CD4-positive, alpha-beta T cell treated with Interleukin-15 for 4 hours (primary cell): Measurements from ENCODE around the gene NSUN7.
"Not testable (repeated sequence)": the region's sequence is repeated elsewhere in the genome, so short reads cannot be mapped to it uniquely, and the experiment has no call there.

ENCODE experiments used
- DNase-seq: peaks from one replicate; pipeline ENCODE4 v3.0.0-alpha.2; 2020; ENCODE audit warnings: low spot score

Gene NSUN7, protein sequence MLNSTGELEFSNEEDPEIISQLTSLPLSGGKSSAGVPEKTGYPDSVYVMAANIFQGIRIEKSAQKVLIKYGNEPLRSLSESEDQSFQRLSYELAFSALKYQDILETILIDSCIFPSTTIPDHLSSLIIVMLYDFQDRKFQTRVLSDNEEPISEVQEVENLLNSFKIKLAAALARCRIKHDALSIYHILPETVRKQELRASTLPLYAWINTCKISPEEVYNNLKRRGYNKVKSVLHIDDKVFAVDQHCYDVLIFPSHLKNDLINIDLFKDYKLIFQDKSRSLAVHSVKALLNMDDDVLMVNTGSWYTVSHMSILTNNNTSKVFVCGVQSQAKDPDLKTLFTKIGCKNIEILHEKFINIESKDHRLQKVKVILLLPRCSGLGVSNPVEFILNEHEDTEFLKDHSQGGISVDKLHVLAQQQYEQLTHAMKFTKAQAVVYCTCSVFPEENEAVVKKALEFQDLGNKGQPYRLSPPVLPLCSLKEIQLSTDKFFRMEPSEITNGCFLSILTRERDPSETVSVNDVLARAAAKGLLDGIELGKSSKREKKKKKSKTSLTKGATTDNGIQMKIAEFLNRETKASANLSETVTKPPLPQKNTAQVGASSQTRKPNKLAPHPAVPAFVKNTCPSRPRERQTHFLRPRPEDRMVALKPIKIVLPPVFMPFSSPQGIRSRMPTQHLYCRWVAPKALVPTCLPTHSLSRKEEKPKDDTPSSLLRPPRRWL

DNA sequence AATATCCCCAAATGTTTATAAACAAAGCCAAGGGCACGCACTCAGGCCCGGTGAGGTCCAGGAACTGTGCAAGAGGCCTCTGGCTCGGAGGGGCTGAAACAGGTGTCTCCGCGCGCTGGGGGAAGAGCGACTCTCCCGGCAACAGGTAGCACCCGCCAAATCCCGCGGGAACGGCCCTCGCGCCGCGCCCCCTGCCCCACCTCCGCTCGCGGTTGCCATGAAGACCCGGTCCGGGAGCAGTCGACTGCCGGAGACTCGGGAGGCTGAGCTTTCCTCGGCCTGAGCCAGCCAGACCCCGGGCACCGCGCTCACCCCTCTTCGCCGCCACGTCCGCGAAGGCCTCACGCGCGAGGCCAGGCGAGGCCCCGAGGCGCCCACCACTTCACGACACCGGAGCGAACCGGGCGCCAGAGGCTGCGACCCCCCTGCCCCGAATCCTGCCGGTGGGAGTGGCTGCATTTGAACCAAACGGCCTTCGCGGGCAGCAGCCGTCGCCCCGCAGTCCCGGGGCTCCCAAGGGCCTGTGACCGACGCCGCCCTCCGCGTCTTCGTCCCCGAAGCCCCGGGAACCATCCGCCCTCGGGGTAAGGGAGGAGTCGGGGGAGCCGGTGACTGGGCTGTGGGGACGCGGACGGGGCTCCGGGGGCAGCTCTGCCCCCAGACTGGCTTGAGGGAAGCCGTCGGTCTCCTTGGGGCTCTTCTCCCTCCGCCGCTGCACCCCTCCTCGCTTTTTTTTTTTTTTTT, at the start of gene NSUN7:
TSS of gene NSUN7 (plus strand) at position 239 of the 744 bp plus-strand sequence. CDS start 739 bp downstream, outside the sequence.
- no peak for DNase-seq

DNA sequence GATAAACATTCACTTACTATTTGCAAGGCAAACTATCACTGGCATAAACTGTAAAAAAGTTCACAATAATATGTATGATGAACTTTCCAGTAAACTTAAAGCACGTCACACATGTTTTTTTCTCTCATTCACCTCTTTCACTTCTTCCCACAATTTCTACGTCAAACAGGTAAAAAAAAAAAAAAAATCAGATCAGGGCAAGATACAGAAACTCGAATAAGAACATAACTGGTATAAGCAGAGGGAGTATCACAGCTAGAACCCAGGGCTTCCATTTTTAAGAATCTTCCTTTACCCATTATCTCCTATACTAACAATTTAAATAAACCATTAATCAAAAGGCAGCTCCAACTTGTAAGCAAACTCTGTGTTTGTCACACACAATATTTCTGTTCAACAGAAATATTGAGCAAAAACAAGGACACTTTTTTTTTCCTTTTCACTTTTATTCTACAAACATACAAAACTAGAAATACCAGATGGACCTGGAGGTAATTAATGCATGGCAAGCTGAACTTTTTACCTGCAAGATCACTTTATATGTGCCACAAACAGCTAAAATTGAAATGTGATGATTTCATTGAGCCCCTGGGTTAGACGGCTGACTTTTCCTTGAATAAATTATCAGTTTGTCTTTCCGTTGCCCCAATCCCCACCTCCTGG, 47.5 kb upstream of the NSUN7 start:
- no peak for DNase-seq

DNA sequence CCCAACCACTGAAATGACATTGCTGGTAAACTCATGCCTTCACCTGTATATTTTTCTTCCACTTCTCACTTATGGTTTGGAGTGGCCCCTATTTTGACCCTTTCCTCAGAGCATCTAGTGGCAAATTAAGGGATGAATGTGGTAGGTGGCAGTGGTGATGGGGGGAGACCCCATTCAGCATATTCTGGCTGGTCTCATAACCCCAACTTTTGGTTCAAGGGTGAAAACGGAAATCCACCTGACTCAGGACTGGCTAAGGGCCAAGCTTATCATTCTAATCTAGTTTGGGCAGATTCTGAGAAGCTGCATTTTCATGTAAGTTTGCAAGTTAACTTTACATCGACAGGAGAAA, 47.0 kb upstream of the NSUN7 start:
- no peak for DNase-seq

DNA sequence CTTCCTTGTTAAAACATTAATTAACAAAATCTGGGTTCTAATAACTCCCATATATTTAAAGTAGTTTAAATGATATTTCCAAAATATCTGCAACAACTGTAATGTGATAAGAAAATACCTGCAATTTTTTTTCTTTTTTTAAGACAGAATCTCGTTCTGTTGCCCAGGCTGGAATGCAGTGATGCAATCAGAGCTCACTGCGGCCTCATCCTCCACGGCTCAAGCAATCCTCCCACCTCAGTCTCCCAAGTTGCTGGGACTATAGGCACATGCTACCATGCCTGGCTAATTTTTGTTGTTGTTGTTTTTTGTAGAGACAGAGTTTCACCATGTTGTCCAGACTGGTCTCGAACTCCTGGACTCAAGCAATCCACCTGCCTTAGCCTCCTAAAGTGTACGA, 45.7 kb upstream of the NSUN7 start:
- DNase-seq, result no peak

DNA sequence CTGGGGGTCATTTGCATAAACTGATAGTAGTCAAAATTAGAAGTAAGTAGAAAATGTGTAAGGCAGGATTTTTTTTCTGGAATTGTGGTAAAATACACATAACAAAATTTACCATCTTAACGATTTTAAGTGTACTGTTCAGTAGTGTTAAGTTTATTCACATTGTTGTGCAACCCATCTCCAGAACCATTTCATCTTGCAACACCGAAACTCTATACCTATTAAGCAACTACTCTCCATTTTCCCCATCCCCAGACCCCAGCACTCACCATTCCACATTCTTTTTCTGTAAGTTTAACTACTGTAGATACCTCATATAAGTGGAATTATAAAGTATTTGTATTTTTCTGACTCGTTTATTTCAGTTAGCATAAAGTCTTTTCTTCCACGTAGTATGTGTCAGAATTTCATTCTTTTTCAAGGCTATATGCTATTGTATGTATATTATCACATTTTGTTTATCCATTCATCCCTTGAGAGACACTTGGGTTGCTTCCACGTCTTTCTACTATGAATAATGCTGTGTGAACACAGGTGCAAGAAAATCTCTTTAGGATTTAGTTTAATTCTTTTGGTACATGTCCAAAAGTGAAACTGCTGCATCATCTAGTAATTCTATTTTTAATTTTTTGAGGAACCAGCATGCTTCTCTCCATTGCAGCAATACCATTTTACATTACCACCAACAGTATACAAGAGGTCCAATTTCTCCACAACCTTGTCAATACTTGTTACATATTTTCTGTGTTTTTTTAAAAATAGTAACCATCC, 39.1 kb upstream of the NSUN7 start:
- no peak for DNase-seq

DNA sequence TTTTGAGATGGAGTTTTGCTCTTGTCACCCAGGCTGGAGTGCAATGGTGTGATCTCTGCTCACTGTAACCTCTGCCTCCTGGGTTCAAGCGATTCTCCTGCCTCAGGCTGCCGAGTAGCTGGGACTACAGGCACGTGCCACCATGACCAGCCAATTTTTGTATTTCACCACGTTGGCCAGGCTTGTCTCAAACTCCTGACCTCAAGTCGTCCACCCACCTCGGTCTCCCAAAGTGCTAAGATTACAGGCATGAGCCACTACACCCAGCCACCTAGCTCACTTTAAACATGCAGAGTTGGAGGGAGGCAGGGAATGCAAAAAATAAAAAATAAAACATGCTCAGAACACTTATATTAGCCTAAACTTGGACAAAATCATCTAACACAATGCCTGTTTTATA, 36.8 kb upstream of the NSUN7 start:
- DNase-seq, result not testable (repeated sequence)

DNA sequence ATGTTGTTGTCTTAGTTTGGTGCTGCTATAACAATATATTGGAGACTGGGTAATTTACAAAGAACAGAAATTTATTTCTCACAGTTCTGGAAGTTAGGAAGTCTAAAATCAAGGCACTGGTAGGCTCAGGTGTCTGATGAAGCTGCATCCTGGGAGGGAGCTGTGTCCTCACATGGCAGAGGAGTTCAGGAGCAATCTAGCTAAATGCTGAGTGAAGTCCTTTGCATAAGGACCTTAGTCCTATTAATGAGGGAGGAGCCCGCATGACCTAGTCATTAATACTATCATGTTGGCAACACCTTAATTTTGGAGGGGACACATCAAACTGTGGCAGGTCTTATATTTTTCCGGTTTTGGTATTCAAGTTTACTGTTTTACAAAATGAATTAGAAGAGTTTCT, 36.0 kb upstream of the NSUN7 start:
- DNase-seq, result no peak

DNA sequence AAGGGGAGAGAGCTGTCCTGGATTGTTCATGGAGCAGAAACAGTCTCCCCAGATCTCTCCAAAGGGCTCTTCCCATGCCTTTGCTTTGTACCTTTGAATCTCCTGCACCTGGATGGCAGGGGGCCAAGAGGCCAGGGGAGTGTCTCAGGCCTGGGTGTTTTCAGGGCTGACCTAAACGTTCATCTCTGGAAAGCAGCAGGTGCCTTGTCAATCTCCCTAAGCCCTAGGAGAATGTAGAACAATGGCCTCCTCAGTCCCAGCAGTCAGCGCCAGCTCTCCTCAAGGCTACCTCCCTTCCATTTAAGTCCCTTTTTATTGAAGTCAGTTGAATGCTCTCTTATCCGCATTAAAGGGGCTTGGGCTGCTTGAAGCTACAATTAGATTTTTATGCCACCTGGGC, 31.2 kb upstream of the NSUN7 start:
- no peak for DNase-seq

DNA sequence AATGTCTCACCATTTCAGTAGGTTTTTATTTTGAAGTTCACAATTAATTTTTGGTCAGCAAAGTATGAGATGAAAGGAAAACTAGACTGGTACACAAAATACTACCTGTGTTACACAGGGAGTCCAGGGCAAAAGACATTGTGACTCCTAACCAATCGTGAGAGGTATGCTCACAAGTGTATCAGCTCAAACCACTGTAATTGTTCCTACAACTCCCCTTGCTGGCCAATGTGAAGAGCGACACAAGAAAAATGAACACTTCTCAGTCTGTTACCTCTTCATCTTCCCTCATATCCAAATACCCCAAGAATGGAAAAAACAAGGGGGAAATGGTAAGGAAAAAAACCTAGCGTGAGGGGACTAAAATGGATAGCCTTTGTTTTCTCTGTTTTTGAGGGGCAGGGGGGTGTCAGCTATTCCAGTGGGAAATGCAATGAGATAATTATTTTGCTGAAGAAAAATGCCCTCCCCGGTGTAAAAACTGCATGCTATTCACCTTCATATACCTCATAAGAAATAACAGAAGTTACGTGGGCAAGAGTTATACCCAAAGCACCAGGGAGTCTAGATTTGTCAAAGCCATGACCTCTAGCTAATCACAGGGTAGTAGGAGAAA, 30.6 kb upstream of the NSUN7 start:
- no peak for DNase-seq

DNA sequence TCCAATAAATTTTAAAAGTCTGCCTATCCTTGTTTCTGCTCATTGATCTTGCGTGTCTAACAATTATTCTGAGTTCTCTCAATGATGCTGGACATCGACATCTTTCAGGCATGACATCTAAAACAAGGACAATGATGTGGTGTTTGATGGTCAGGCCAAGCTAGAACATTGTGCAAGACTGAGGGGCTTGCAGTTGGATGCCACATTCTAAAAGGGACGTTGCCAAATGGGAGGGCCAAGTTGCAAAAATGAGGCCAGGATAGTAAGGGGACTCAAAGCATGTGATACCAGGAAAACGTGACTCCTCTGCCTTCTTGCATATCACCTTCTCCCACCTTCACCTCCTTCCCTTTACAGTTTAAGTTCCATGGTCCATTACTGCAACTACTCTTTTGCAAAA, 29.4 kb upstream of the NSUN7 start:
- no peak for DNase-seq

DNA sequence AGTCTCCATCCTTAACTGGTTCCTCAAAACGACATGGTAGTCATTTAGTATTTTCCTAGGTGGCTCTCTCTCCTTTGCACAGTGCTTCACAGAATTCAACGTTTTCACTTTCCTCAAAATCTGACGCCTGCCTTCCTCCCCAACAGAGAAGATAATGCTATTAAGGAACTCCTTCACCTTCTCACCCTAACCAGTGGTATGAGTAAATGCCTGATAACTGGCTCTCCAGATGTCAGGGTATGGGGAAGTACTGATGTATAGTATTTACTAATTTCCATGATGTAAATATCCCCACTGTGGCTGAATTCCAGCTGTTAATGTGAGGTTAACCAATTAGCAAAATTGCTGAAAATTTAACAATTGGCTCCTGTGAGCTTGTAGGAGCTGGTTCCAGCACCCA, 28.8 kb upstream of the NSUN7 start:
- no peak for DNase-seq

DNA sequence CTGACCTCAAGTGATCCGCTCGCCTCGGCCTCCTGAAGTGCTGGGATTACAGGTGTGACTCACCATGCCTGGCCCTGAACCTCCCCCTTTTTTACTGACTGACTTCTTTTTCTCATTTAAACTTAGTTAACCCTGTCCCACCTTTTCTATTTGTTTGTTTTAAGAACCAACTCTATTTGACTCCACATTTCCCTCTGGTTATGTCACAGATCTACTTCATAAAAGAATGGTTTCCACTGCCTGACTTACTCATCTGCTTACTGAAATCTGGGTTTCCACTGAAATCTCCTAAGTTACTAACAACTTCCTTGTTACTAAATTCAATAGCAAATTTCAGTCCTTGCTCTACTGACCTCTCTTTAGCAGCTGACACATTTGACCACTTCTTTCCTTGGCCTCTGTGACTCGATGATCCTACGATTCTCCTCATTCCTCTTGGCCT, 28.0 kb upstream of the NSUN7 start:
- no peak for DNase-seq

DNA sequence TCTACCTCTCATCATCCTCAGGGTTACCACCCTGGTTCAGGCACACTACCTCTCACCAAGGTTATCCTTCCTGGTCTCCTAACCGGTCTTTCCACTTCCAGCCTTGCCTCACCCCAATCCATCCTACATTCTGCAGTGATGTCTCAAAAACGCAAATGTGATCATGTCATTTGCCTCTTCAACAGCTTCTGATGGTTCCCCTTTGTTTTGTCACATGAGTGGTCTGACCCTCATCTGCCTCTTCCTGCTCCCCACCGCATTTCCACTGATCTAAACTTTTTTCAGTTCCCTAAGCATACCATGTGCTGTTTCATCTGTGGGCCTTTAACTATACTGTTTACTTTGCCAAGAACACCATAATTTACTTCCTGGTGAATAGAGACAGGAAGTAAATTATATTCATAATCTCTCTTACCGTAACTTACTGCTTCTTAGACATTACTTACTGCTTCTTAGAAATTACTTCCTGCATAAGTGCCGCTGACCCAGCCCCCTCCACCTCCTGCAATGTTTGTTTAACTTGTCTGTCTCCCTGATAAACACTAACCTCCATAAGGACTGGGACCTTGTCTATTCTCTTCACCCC, 27.1 kb upstream of the NSUN7 start:
- peak; percentile 10 for DNase-seq

DNA sequence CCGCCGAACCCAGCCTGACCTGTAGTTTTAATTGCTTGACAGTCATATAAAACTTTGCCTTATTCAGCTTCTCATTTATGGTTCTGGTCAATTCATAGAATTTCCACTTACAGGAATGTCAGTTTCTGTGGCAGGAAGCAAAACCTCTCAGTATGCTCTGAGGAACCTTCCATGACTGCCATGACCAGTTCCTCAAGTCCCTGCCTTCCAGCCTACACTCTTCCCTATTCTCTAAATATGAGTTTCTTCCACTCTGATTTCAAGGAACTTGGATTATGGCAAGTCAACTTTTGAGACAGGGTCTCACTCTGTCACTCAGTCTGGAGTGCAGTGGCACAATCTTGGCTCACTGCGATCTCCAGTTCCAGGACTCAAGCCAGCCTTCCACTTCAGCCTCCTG, 26.0 kb upstream of the NSUN7 start:
- no peak for DNase-seq

DNA sequence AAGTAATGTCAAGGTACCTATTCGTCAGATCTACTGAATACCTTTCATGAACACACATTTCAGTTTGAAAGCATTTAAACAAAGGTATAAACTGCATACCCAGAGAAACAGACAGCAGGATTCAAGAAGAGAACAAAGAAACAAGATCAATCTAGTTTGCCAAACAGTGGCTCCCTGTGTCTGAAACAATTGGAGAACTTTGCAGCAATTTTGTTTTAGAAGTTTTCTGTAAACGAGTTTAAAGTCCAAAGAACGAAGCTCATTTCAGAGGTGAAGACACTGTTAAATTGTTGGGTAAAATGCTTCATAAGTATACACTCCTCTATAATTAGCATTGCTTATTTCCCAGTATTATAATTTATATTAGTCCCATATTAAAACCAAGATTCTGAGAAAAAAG, 21.4 kb upstream of the NSUN7 start:
- no peak for DNase-seq

DNA sequence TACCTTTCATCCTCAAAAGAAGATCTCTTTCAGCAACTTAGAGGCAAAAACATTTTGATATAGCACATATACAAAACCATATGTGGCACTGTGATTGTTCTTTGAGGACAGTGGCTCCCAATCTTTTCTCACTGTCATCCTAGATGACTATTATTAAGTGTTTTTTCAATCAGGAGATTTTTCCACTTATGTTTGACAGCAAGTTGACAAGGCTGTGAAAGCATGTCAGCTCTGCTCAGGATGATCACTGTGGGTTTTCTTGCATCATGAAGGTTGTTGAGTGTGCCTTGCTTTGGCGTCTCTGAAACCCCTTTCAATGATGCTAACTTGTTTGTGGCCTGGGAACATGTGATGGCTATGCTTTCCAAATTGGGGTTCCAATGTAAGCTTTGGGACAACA, 20.2 kb upstream of the NSUN7 start:
- no peak for DNase-seq

DNA sequence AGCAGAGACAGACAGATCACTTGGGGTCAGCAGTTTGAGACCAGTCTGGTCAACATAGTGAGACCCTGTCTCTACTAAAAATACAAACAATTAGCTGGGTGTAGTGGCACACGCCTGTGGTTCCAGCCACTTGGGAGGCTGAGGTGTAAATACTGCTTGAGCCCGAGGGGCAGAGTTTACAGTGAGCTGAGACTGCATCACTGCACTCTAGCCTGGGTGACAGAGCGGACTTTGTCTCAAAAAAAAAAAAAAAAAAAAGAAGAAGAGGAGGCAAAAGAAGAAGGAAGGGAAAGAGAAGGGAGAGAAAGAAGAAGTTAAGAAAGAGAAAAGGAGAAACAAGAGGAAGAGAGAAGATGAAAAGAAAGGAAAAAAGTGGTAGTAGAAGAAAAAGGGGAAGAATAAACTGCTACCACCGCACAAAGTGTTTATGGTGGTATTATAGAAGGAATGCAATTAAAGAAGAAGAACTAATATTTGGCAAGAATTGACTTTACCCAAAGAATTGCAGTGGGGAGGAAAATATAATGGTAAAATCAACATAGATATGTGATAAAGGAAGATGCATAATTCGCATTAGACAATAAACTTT, 19.6 kb upstream of the NSUN7 start:
- DNase-seq, result no peak

DNA sequence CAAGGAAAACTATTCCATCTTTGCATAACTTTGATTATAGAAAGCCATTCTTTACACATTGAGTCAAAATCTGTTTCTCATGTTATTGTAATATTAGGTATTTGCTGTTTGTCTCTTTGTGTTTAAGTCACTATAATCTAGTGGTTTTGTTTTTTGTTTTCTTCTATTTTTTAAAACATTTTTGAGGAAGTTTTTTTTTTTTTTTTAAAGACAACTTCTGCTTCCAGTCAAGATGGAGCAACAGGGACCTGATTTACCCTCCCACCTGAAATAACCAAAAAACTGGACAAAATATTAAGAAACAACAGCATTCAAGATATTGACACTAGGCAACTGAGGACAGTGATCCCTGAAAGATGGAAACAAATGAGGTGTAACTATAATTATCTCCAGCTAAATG, 18.4 kb upstream of the NSUN7 start:
- DNase-seq, result no peak

DNA sequence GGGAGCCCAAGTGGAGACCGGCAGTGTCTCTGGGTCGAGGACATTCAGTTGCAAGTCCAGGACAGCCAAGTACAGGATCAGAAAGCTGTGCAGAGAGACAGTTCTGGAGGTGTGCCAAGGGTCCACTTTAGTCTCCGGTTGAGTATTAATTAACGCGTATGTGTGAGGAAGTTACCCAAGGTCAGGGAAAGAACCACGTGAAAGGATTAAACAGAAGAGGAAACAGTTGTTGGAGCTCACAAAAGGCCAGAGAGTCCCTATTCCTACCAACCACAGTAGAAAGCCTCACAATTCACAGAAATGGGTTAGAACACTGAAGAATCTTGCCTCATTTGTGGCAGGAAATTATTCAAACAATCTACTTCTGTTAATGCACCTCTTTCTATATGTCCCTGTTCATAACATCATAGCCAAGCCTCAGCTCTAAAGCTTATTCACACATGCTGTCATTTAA, 17.9 kb upstream of the NSUN7 start:
- no peak for DNase-seq

DNA sequence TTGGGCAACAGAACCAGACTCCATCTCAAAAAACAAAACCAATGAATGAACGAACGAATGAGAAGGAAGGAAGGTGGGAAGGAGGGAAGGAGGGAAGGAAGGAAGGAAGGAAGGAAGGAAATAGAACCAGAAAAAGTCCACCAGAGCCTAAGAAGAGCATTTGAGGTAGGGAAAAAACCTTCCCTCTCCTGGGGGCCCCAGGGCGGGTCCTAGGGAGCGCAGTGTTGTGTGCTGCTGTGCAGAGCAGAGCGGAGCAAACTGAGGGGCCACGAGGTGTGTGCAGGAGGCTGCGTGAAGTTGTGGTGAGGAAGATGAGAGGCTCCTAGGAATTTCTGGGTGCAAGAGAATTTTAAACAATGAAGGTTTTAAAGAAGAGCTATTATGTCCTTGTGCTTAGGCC, 16.0 kb upstream of the NSUN7 start:
- DNase-seq, result no peak
